ENCODE measurements around the gene NKAPD1.

GRCh38 chr11:112044961-112045360 is 29.1 kb upstream of the NKAPD1 start:
- TF ChIP-seq CTCF (IDR thresholded peaks at IDR 0.05), result no peak
- no peak for TF ChIP-seq POLR2A (IDR thresholded peaks at IDR 0.05)
